GM06990 (cell line): ENCODE results near the gene ATP2C2.

Source experiments
- DNase-seq: peaks from one replicate; pipeline ENCODE4 v3.0.0-alpha.2; 2011; ENCODE audit not compliant: insufficient read length; ENCODE audit errors: extremely low read depth
- H3K27me3 ChIP-seq: replicated peaks from 2 replicates; pipeline ENCODE4 v1.6.0; 2011; ENCODE audit warnings: low read length; ENCODE audit not compliant: control insufficient read depth, insufficient read depth
- H3K36me3 ChIP-seq: 2 replicates; pipeline ENCODE4 v1.5.1; 2011; ENCODE audit warnings: low read length; ENCODE audit not compliant: control insufficient read depth, insufficient read depth
- H3K4me3 ChIP-seq: replicated peaks from 2 replicates; pipeline ENCODE4 v1.5.1; 2011; ENCODE audit warnings: low read depth, mild to moderate bottlenecking, control low read depth, low read length
- CTCF ChIP-seq: IDR thresholded peaks from 2 replicates; pipeline ENCODE4 v1.5.1; 2011; ENCODE audit warnings: low read length, control low read depth, mild to moderate bottlenecking, inconsistent platforms; ENCODE audit not compliant: insufficient read depth, poor library complexity, severe bottlenecking

Gene ATP2C2

GRCh38 chr16:84351630-84352029 is 16.7 kb upstream of the ATP2C2 start:
- TF ChIP-seq CTCF: no peak
- H3K27me3 ChIP-seq: no peaks in the 10 kb centered on the region
- H3K36me3 ChIP-seq: no peaks in the 10 kb centered on the region
- DNase-seq: no peak
- H3K4me3 ChIP-seq: no peak overlapping the region

- H3K4me3 ChIP-seq: no peak overlapping the region
- DNase-seq: no peak
- no peaks in the 10 kb centered on the region for H3K36me3 ChIP-seq
- H3K27me3 ChIP-seq: no peaks in the 10 kb centered on the region
- no peak for TF ChIP-seq CTCF
Observed at GRCh38 chr16:84354306-84354705, 14.0 kb upstream of the ATP2C2 start.

DNA sequence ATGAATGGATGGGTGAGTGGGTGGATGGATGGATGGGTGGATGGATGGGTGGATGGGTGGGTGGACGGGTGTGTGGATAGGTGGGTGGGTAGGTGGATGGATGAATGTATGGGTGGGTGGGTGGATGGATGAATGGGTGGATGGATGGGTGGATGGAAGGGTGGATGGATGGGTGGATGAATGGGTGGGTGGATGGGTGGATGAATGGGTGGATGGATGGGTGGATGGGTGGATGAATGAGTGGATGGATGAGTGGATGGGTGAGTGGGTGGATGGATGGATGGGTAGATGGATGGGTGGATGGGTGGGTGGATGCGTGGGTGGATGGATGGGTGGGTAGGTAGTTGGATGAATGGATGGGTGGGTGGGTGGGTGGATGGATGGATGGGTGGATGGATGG is 13.2 kb upstream of the ATP2C2 start:
- DNase-seq: no peak
- H3K27me3 ChIP-seq: no peaks in the 10 kb centered on the region
- no peak for TF ChIP-seq CTCF
- H3K36me3 ChIP-seq: no peaks in the 10 kb centered on the region
- no peak overlapping the region for H3K4me3 ChIP-seq

DNA sequence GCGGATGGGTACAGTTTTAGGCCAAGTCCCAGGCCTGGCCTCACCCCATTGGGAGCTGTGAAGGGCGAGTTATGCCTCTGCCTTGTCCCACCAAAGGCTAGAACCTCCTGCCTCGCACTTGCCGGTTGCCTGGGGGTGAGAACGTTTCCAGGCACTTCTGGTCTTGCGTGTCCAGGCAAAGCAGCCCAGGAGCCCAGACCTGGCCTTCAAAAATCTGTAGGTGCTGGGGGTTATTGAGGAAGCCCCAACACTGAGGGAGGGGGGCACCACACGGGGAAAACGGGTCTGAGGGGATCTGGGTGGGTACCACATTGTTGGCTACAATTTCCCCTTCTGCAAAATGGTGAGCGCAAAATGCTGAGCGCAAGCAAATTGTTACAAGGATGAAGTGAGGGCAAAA is 12.2 kb upstream of the ATP2C2 start:
- Histone ChIP-seq H3K4me3 (no peak overlapping the region), H3K27me3 (no peaks in the 10 kb centered on the region), H3K36me3 (no peaks in the 10 kb centered on the region)
- DNase-seq: no peak
- no peak for TF ChIP-seq CTCF

DNA sequence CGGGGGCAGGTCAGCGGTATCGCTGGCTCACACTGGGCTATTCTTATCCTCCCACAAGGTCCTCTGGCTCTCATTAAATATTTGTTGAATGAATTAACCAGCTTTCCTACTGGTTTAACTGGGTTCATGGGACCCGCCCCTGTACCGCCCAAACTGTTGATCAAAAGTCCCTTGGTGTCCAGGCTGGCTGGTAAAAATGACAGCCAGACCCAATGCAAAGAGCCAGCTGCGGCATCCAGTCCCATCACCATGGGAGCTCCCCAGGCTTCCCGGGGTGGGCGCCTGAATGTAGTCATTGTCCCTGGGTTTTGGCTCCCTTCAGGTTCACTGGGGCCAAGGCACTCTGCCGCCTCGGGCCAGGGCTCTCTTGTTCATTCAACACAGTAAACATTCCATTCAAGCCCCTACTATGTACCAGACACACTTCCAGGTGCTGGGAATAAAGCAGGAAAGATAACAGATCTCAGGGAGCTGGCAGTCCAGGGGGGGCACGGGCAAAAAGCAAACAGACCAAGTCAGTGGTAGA is 11.7 kb upstream of the ATP2C2 start:
- no peaks in the 10 kb centered on the region for H3K27me3 ChIP-seq
- TF ChIP-seq CTCF: no peak
- no peak for DNase-seq
- no peak overlapping the region for H3K4me3 ChIP-seq
- no peaks in the 10 kb centered on the region for H3K36me3 ChIP-seq

GRCh38 chr16:84357191-84357651 is 11.1 kb upstream of the ATP2C2 start:
- no peaks in the 10 kb centered on the region for H3K36me3 ChIP-seq
- no peak for TF ChIP-seq CTCF
- H3K4me3 ChIP-seq: no peak overlapping the region
- no peaks in the 10 kb centered on the region for H3K27me3 ChIP-seq
- DNase-seq: no peak
